RWPE2 (cell line): ENCODE measurements around the gene UFC1.
A peak's percentile ranks its signal among the peaks of the same experiment; 100 is the strongest.

Source experiments
- ATAC-seq: fragments of 200-7000 bp; cut with Tn5 transposase; 3 replicates; pipeline ENCODE4 v1.9.1; 2021; ENCODE audit warnings: low read depth
- DNase-seq: peaks from one replicate; pipeline ENCODE4 v3.0.0-alpha.2; 2020; ENCODE audit warnings: low spot score
- H3K27ac ChIP-seq: fragments of 450-650 bp; 2 replicates; pipeline ENCODE4 v1.5.1; 2017; ENCODE audit warnings: mild to moderate bottlenecking; ENCODE audit not compliant: poor library complexity, severe bottlenecking
- H3K27me3 ChIP-seq: fragments of 250-450 bp; sonication (Bioruptor Pico); 2 replicates; pipeline ENCODE4 v1.5.1; 2021; ENCODE audit warnings: mild to moderate bottlenecking, moderate library complexity; ENCODE audit not compliant: insufficient read depth, poor library complexity, severe bottlenecking
- H3K36me3 ChIP-seq: fragments of 250-450 bp; sonication (Bioruptor Pico); 2 replicates; pipeline ENCODE4 v1.5.1; 2020; ENCODE audit warnings: low read depth, mild to moderate bottlenecking, moderate library complexity
- H3K4me1 ChIP-seq: fragments of 250-450 bp; sonication (Bioruptor Pico); 2 replicates; pipeline ENCODE4 v1.5.1; 2021; ENCODE audit warnings: mild to moderate bottlenecking, moderate library complexity; ENCODE audit not compliant: insufficient read depth, poor library complexity, severe bottlenecking
- H3K4me3 ChIP-seq: fragments of 250-450 bp; sonication (Bioruptor Pico); 2 replicates; pipeline ENCODE4 v1.5.1; 2021; ENCODE audit warnings: mild to moderate bottlenecking, moderate library complexity; ENCODE audit not compliant: severe bottlenecking
- H3K9me3 ChIP-seq: fragments of 250-450 bp; sonication (Bioruptor Pico); 2 replicates; pipeline ENCODE4 v1.5.1; 2021; ENCODE audit warnings: mild to moderate bottlenecking, moderate library complexity; ENCODE audit not compliant: severe bottlenecking
- TF ChIP-seq, protein P1 (sequence below): fragments of 450-650 bp; IDR thresholded peaks from one replicate; pipeline ENCODE4 v1.5.1; 2017; ENCODE audit warnings: mild to moderate bottlenecking, moderate library complexity; ENCODE audit not compliant: poor library complexity, severe bottlenecking

UFC1 gene

DNA sequence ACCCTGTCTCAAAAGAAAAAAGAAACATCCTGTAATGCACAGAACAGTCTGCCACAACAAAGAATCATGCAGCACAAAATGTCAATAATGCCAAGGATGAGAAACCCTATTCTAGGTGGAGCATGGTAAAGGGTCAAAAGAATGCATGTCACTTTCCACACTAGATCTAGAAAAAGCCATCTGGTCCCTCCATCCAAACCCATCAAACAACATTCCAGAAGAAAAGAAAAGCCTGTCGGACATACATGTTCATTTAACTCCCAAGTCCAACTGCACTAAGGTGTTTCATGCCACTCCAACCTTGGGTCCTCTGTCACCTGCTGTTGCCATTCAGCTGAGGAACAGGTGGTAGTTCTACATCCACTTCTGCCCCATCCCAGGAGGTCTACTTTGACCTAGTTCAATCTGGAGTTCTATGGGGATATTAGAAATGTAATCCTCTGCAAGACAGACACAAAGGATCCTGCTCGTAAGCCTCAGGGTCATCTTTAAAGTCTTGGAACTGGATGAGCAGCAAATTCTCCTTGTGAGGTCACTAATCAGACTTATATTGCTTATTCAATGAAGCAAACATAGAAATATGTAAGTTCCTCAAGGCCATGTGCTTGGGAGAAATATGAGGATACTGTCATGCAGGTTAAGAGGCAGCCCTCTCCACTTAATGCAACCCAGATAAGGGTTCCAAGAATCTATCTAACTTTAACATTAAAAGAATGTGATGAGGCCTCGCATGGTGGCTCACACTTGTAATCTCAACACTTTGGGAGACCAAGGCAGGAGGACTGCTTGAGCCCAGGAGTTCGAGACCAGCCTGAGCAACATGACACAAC is 25.0 kb upstream of the UFC1 start:
- no peaks in the 10 kb centered on the region for H3K27me3 ChIP-seq
- TF ChIP-seq, protein P1, sequence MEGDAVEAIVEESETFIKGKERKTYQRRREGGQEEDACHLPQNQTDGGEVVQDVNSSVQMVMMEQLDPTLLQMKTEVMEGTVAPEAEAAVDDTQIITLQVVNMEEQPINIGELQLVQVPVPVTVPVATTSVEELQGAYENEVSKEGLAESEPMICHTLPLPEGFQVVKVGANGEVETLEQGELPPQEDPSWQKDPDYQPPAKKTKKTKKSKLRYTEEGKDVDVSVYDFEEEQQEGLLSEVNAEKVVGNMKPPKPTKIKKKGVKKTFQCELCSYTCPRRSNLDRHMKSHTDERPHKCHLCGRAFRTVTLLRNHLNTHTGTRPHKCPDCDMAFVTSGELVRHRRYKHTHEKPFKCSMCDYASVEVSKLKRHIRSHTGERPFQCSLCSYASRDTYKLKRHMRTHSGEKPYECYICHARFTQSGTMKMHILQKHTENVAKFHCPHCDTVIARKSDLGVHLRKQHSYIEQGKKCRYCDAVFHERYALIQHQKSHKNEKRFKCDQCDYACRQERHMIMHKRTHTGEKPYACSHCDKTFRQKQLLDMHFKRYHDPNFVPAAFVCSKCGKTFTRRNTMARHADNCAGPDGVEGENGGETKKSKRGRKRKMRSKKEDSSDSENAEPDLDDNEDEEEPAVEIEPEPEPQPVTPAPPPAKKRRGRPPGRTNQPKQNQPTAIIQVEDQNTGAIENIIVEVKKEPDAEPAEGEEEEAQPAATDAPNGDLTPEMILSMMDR: no peak
- no peak overlapping the region for H3K27ac ChIP-seq
- H3K36me3 ChIP-seq: peaks cover 66% of the 10 kb centered on the region
- H3K4me3 ChIP-seq: no peak overlapping the region
- ATAC-seq (no peak), DNase-seq (no peak)
- H3K9me3 ChIP-seq: no peaks in the 10 kb centered on the region
- peaks cover 3% of the 10 kb centered on the region for H3K4me1 ChIP-seq

DNA sequence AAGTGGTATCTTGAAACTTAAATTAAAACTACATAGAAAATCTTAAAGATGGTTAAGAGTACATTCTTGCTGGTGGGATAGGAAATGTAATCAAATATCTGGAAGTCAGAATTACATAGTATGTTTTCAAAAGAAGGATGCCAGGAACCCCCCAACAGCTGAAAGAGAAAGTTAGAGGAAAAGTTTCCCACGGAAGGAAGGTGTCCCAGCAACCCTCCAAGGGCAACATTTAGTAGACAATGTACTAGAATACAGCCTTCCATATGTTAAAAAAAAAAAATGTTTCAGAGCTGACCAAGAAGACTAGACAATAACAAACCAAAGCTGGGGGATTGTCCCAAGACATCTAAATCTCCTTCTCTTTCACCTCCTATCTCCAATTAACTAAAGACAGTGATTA is 23.5 kb upstream of the UFC1 start:
- H3K36me3 ChIP-seq: peaks cover 54% of the 10 kb centered on the region
- H3K27ac ChIP-seq: no peak overlapping the region
- no peaks in the 10 kb centered on the region for H3K27me3 ChIP-seq
- H3K9me3 ChIP-seq: no peaks in the 10 kb centered on the region
- H3K4me1 ChIP-seq: peaks cover 7% of the 10 kb centered on the region
- DNase-seq: no peak
- ATAC-seq: no peak
- no peak overlapping the region for H3K4me3 ChIP-seq
- TF ChIP-seq, protein P1: no peak

DNA sequence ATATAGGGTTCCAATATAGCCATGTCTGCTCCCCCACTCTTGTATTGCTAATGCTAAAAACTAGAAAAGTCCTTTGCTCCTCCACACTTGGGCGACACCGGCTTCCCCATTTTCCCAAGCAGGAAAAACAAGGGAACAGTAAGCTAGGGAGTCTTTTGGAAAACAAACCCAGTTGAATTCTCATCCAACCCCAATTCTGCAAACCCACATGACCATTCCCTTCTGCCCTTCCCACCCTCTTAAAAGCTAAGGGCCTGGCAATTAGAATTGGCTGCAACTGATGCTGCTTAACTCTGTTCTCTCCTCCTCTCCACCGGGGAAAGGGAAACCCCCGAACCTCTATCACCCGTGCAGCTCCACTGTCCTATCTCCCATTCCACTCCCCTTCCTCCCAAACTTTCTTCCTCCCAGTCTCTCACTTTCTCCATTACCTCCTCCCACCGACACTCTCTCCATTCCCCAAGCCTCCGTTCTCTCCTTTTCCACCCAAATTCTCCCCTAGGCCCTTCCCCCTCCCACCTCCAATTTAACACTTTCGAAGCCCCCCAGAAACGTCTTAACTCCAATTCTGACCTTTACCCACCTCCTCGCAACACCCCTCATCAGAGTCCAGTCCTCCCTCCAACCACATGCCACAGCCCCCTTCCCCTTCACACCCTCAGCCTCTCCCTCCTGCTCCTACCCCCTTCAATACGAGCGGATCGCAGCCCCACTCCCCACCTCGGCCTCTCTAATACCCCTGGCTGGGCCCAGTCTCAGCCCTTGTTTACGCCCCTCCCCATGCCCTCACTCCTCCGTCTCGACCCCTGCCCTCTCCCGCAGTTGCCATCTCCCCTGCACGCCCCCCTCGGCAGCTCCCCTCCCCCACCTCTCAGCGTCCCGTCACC is 22.0 kb upstream of the UFC1 start:
- ATAC-seq (peak; percentile 2; the same call in 1 of the 3 replicates), DNase-seq (no peak)
- H3K4me1 ChIP-seq: peaks cover 7% of the 10 kb centered on the region
- H3K36me3 ChIP-seq: peaks cover 41% of the 10 kb centered on the region
- no peaks in the 10 kb centered on the region for H3K9me3 ChIP-seq
- TF ChIP-seq, protein P1: no peak
- peak overlapping the region; percentile 88 for H3K27ac ChIP-seq
- H3K4me3 ChIP-seq: peak overlapping the region; percentile 56
- H3K27me3 ChIP-seq: no peaks in the 10 kb centered on the region

DNA sequence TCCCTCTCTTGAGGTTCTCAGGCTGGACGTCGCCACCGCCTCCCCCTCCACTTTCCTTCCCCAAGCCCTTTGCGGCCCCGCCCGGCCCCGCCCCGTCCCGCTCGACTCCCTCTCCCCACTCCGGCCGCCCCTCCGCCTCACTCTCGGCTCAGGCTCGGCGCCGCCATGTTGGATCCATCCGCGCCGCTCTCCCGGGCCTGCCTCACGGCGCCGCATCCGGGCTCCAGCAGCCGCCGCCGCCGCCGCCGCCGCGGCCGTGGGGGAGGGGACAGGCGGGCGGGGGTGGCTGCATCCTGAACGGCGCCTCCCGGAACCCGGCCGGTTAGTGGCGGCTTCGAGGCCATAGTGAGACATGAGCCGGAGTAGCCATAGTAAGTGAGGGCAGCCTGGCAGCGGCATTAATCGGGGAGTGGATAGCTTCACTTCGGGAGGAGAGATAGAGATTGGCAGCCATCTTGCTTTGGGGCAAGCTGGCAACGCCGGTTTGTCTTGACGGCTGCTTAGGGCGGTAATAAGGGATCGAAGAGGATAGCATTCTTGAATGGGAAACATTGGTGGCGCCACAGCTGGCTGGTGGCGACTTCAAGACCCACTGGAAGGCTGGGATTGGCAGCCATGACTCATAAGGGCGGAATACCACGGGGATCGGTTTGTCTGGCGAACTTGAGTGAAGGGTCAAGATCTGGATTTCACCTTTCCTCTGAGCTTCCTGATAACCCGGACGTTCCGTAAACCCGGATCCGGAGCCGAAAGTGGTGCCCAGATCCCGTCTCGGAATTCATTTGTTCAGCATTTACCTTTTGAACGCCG is 21.2 kb upstream of the UFC1 start, which contains the start of gene DEDD:
Gene DEDD, minus strand, starts transcription at position 258 of the 810 bp plus-strand sequence. CDS start 8,205 bp downstream, outside the sequence.
- peak within 1 kb of the TSS; percentile 56 for H3K4me3 ChIP-seq
- DNase-seq (peak; percentile 94), ATAC-seq (peak; percentile 90)
- H3K4me1 ChIP-seq: peaks cover 7% of the 10 kb centered on the region
- peak within 1 kb of the TSS; percentile 88 for H3K27ac ChIP-seq
- no peaks in the 10 kb centered on the region for H3K27me3 ChIP-seq
- H3K9me3 ChIP-seq: no peaks in the 10 kb centered on the region
- H3K36me3 ChIP-seq: peaks cover 33% of the 10 kb centered on the region
- TF ChIP-seq, protein P1: peak; percentile 35
